Measurements from ENCODE around the gene CHST15.

DNA sequence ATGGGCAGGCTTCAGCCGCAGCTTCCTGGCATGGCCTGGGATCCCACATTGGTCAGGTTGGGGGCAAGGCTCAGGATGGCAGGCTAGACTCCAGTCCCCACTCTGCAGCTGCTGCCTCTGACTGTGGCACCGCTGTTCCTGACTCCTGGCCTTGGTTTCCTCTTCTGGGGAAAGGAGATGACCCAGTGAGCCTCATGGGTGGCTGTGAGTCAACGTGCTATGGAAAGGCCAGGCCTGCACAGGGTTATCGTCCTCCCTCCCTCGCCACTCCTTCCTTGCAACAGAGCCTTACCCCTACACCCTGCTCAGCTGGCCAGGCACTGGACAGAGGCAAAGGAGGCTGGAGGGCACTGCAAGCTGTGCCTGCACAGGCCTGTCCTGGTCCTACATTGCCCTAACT, 36.1 kb upstream of the CHST15 start:
- TF ChIP-seq, protein P1, sequence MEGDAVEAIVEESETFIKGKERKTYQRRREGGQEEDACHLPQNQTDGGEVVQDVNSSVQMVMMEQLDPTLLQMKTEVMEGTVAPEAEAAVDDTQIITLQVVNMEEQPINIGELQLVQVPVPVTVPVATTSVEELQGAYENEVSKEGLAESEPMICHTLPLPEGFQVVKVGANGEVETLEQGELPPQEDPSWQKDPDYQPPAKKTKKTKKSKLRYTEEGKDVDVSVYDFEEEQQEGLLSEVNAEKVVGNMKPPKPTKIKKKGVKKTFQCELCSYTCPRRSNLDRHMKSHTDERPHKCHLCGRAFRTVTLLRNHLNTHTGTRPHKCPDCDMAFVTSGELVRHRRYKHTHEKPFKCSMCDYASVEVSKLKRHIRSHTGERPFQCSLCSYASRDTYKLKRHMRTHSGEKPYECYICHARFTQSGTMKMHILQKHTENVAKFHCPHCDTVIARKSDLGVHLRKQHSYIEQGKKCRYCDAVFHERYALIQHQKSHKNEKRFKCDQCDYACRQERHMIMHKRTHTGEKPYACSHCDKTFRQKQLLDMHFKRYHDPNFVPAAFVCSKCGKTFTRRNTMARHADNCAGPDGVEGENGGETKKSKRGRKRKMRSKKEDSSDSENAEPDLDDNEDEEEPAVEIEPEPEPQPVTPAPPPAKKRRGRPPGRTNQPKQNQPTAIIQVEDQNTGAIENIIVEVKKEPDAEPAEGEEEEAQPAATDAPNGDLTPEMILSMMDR (conservative IDR thresholded peaks at IDR 0.05; ENCODE audit: low read depth, low read length): no peak
- TF ChIP-seq MAFK (IDR thresholded peaks at IDR 0.05; ENCODE audit: low read depth, low read length) (no peak), RAD21 (IDR thresholded peaks at IDR 0.05; ENCODE audit: low read length) (no peak), MXI1 (IDR thresholded peaks at IDR 0.05; ENCODE audit: borderline replicate concordance, low read depth, low read length) (no peak), CEBPB (IDR thresholded peaks at IDR 0.05; ENCODE audit: low read depth, low read length) (no peak), POLR2A (IDR thresholded peaks at IDR 0.05; ENCODE audit: low read depth, low read length) (no peak), CHD1 (IDR thresholded peaks at IDR 0.05; ENCODE audit: low read depth, low read length) (no peak), SMC3 (IDR thresholded peaks at IDR 0.05; ENCODE audit: low read depth, low read length) (no peak), RFX5 (IDR thresholded peaks at IDR 0.05; ENCODE audit: low read depth, low read length) (no peak), MAZ (IDR thresholded peaks at IDR 0.05; ENCODE audit: borderline replicate concordance, low read depth, low read length) (no peak)
- TF ChIP-seq, protein P2, sequence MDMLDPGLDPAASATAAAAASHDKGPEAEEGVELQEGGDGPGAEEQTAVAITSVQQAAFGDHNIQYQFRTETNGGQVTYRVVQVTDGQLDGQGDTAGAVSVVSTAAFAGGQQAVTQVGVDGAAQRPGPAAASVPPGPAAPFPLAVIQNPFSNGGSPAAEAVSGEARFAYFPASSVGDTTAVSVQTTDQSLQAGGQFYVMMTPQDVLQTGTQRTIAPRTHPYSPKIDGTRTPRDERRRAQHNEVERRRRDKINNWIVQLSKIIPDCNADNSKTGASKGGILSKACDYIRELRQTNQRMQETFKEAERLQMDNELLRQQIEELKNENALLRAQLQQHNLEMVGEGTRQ (IDR thresholded peaks at IDR 0.05; ENCODE audit: low read depth, low read length): no peak
- TF ChIP-seq, protein P3, sequence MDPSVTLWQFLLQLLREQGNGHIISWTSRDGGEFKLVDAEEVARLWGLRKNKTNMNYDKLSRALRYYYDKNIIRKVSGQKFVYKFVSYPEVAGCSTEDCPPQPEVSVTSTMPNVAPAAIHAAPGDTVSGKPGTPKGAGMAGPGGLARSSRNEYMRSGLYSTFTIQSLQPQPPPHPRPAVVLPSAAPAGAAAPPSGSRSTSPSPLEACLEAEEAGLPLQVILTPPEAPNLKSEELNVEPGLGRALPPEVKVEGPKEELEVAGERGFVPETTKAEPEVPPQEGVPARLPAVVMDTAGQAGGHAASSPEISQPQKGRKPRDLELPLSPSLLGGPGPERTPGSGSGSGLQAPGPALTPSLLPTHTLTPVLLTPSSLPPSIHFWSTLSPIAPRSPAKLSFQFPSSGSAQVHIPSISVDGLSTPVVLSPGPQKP (IDR thresholded peaks at IDR 0.05; ENCODE audit: borderline replicate concordance, low read depth, low read length): no peak

Data from IMR-90 (cell line).